ENCODE measurements around the gene SLC35F3.

DNA sequence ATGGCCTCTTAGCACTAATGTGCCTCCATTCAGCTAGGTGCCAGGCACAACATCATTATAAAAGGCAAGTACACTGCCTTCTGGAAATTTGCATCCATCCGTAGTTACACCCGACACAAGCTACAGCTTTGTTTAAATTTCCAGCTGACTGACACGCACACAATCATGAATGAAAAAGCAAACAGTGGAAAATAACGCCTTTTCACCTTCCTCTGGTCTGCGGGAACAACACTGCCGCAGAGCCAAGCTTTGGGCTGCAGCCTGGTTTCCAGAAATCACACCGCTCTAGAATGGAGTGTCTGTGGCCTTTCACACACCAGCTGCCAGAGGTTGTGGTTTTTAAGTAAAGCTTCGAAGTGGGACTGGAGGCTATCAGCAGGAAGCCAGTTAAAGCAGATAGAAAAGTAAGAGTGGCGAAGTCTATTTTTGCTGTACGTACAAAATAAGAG, 326.0 kb downstream of the SLC35F3 start:
- no peak for TF ChIP-seq RFX5 (IDR thresholded peaks at IDR 0.05; ENCODE audit: low read length)
- TF ChIP-seq MXI1 (IDR thresholded peaks at IDR 0.05; ENCODE audit: low read depth, low read length), result no peak
- TF ChIP-seq, protein P1, sequence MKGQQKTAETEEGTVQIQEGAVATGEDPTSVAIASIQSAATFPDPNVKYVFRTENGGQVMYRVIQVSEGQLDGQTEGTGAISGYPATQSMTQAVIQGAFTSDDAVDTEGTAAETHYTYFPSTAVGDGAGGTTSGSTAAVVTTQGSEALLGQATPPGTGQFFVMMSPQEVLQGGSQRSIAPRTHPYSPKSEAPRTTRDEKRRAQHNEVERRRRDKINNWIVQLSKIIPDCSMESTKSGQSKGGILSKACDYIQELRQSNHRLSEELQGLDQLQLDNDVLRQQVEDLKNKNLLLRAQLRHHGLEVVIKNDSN (IDR thresholded peaks at IDR 0.05; ENCODE audit: borderline replicate concordance, low read depth), result no peak
- TF ChIP-seq, protein P2, sequence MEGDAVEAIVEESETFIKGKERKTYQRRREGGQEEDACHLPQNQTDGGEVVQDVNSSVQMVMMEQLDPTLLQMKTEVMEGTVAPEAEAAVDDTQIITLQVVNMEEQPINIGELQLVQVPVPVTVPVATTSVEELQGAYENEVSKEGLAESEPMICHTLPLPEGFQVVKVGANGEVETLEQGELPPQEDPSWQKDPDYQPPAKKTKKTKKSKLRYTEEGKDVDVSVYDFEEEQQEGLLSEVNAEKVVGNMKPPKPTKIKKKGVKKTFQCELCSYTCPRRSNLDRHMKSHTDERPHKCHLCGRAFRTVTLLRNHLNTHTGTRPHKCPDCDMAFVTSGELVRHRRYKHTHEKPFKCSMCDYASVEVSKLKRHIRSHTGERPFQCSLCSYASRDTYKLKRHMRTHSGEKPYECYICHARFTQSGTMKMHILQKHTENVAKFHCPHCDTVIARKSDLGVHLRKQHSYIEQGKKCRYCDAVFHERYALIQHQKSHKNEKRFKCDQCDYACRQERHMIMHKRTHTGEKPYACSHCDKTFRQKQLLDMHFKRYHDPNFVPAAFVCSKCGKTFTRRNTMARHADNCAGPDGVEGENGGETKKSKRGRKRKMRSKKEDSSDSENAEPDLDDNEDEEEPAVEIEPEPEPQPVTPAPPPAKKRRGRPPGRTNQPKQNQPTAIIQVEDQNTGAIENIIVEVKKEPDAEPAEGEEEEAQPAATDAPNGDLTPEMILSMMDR (IDR thresholded peaks at IDR 0.05), result no peak
- TF ChIP-seq POLR2AphosphoS5 (IDR thresholded peaks at IDR 0.05; ENCODE audit: low read depth, low read length), result no peak
- TF ChIP-seq, protein P3, sequence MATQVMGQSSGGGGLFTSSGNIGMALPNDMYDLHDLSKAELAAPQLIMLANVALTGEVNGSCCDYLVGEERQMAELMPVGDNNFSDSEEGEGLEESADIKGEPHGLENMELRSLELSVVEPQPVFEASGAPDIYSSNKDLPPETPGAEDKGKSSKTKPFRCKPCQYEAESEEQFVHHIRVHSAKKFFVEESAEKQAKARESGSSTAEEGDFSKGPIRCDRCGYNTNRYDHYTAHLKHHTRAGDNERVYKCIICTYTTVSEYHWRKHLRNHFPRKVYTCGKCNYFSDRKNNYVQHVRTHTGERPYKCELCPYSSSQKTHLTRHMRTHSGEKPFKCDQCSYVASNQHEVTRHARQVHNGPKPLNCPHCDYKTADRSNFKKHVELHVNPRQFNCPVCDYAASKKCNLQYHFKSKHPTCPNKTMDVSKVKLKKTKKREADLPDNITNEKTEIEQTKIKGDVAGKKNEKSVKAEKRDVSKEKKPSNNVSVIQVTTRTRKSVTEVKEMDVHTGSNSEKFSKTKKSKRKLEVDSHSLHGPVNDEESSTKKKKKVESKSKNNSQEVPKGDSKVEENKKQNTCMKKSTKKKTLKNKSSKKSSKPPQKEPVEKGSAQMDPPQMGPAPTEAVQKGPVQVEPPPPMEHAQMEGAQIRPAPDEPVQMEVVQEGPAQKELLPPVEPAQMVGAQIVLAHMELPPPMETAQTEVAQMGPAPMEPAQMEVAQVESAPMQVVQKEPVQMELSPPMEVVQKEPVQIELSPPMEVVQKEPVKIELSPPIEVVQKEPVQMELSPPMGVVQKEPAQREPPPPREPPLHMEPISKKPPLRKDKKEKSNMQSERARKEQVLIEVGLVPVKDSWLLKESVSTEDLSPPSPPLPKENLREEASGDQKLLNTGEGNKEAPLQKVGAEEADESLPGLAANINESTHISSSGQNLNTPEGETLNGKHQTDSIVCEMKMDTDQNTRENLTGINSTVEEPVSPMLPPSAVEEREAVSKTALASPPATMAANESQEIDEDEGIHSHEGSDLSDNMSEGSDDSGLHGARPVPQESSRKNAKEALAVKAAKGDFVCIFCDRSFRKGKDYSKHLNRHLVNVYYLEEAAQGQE (IDR thresholded peaks at IDR 0.05; ENCODE audit: low read depth, low read length), result no peak
- TF ChIP-seq, protein P4, sequence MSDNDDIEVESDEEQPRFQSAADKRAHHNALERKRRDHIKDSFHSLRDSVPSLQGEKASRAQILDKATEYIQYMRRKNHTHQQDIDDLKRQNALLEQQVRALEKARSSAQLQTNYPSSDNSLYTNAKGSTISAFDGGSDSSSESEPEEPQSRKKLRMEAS (IDR thresholded peaks at IDR 0.05; ENCODE audit: low read depth), result no peak

All from SK-N-SH (cell line).